HEK293 (cell line): ENCODE data around the gene PPT2.

Source experiments
- CTCF ChIA-PET: fragments of 350-600 bp; formaldehyde crosslinking; extraction: SDS; loops from one replicate; lab custom pipeline; 2021; ENCODE audit warnings: antibody characterized with exemption; lab: Yijun Ruan, JAX
- POLR2A ChIA-PET: fragments of 300-600 bp; formaldehyde crosslinking; extraction: SDS; loops from one replicate; lab custom pipeline; 2020; ENCODE audit warnings: antibody characterized with exemption, inconsistent platforms; lab: Yijun Ruan, JAX
- H3K27ac ChIP-seq: fragments of 200-500 bp; sonication (Bioruptor generic); 2 replicates; pipeline ENCODE4 v1.5.1; 2014; ENCODE audit warnings: low read depth, low read length, control low read depth, inconsistent platforms; ENCODE audit errors: extremely low read depth
- H3K36me3 ChIP-seq, 2 experiments: fragments of 200-500 bp in 1 of 2; sonication (Bioruptor generic) in 1 of 2; 1 replicate in 1 of 2; 2 replicates in 1 of 2; pipeline ENCODE4 v1.5.1; 2014 to 2017; ENCODE audit warnings: inconsistent platforms in 2 of 2, low read length in 2 of 2; ENCODE audit not compliant: control insufficient read depth in 2 of 2, insufficient read depth in 1 of 2
- H3K4me1 ChIP-seq: fragments of 200-500 bp; sonication (Bioruptor generic); 2 replicates; pipeline ENCODE4 v1.5.1; 2014; ENCODE audit warnings: mild to moderate bottlenecking, low read length, inconsistent platforms; ENCODE audit not compliant: control insufficient read depth, insufficient read depth
- H3K4me3 ChIP-seq: 2 replicates; pipeline ENCODE4 v1.5.1; 2011; ENCODE audit warnings: low read depth, mild to moderate bottlenecking, control low read depth, low read length, moderate library complexity
- H3K9me3 ChIP-seq: fragments of 200-500 bp; sonication (Bioruptor generic); 2 replicates; pipeline ENCODE4 v1.5.1; 2014; ENCODE audit warnings: low read depth, low read length, inconsistent platforms; ENCODE audit not compliant: control insufficient read depth, insufficient read depth
- FEZF1 ChIP-seq: fragments of 450-650 bp; formaldehyde crosslinking; IDR thresholded peaks from 2 replicates; pipeline ENCODE4 v1.5.1; 2016; ENCODE audit warnings: missing biosample characterization, missing genetic modification characterization
- KLF8 ChIP-seq: fragments of 450-650 bp; formaldehyde crosslinking; IDR thresholded peaks from 2 replicates; pipeline ENCODE4 v1.5.1; 2016; ENCODE audit warnings: missing biosample characterization, missing genetic modification characterization
- PRDM10 ChIP-seq: fragments of 450-650 bp; formaldehyde crosslinking; IDR thresholded peaks from 2 replicates; pipeline ENCODE4 v1.5.1; 2016; ENCODE audit warnings: missing biosample characterization, missing genetic modification characterization
- WT1 ChIP-seq: fragments of 450-650 bp; formaldehyde crosslinking; IDR thresholded peaks from 2 replicates; pipeline ENCODE4 v1.5.1; 2016; ENCODE audit warnings: missing biosample characterization, missing genetic modification characterization
- ZNF148 ChIP-seq: fragments of 450-650 bp; formaldehyde crosslinking; IDR thresholded peaks from 2 replicates; pipeline ENCODE4 v1.5.0; 2017; ENCODE audit warnings: missing biosample characterization, missing genetic modification characterization, borderline replicate concordance
- ZNF26 ChIP-seq: fragments of 450-650 bp; formaldehyde crosslinking; IDR thresholded peaks from 2 replicates; pipeline ENCODE4 v1.5.1; 2016; ENCODE audit warnings: missing biosample characterization, missing genetic modification characterization
- ZNF335 ChIP-seq: fragments of 450-650 bp; formaldehyde crosslinking; conservative IDR thresholded peaks from 2 replicates; pipeline ENCODE4 v1.5.1; 2016; ENCODE audit warnings: missing biosample characterization, missing genetic modification characterization
- ZNF341 ChIP-seq: fragments of 450-650 bp; formaldehyde crosslinking; IDR thresholded peaks from 2 replicates; pipeline ENCODE4; 2016; ENCODE audit warnings: low read depth, missing biosample characterization, missing genetic modification characterization
- ZNF398 ChIP-seq: fragments of 450-650 bp; formaldehyde crosslinking; IDR thresholded peaks from 2 replicates; pipeline ENCODE4 v1.5.1; 2017; ENCODE audit warnings: missing biosample characterization, missing genetic modification characterization
- ZNF664 ChIP-seq: fragments of 450-650 bp; formaldehyde crosslinking; IDR thresholded peaks from 2 replicates; pipeline ENCODE4 v1.5.1; 2016; ENCODE audit warnings: missing biosample characterization, missing genetic modification characterization

PPT2 gene

GRCh38 chr6:32151181-32151862 is 2.6 kb upstream of the PPT2 start:
- POLR2A ChIA-PET: interaction anchor here (2.2 to 3.4 kb wide), 2 partner anchors 22 to 26 kb away, joined by 7 to 38 read pairs; partner anchors contain the start of genes AGPAT1, ATF6B and FKBPL
- peaks cover 9% of the 10 kb centered on the region; the same call in 1 of the 2 replicates for H3K4me1 ChIP-seq
- no peaks in the 10 kb centered on the region for H3K9me3 ChIP-seq
- TF ChIP-seq ZNF664 (tag by site-specific recombination) (peak; percentile 78), ZNF341 (tag by site-specific recombination) (peak; percentile 78), ZNF335 (tag by site-specific recombination) (no peak)
- TF ChIP-seq, all 188 proteins: peak for 2
- H3K36me3 ChIP-seq: peaks cover 5 to 12% of the 10 kb centered on the region in 2 experiments; a peak in 2 of 3 replicates
- CTCF ChIA-PET: interaction anchor here (0.7 to 1.7 kb wide), 3 partner anchors 13 to 702 kb away, joined by 3 to 8 read pairs (median 3); partner anchors contain the start of genes EGFL8 and TAP1
- no peak overlapping the region for H3K4me3 ChIP-seq
- no peak overlapping the region for H3K27ac ChIP-seq

GRCh38 chr6:32151863-32152768 is 1.8 kb upstream of the PPT2 start, which contains the start of gene PRRT1:
TSS of gene PRRT1 (minus strand) at chr6:32151939. CDS start at chr6:32151827, 112 bp downstream.
- no peak within 1 kb of the TSS for H3K4me3 ChIP-seq
- no peak for TF ChIP-seq KLF8 (tag by site-specific recombination)
- TF ChIP-seq ZNF341 (tag by site-specific recombination): peak; percentile 21; the same call in 1 of the 2 replicates
- TF ChIP-seq ZNF398: peak; percentile 92
- no peak for TF ChIP-seq ZNF26 (tag by site-specific recombination)
- peak; percentile 61 for TF ChIP-seq PRDM10 (tag by site-specific recombination)
- TF ChIP-seq FEZF1 (tag by site-specific recombination): peak; percentile 41; the same call in 1 of the 2 replicates
- TF ChIP-seq WT1 (tag by site-specific recombination): 0 out of 2 replicates have a peak, but pooled peaks have one; percentile 15
- no peak for TF ChIP-seq ZNF148 (tag by site-specific recombination)
- CTCF ChIA-PET: interaction anchor here (0.6 to 1.7 kb wide), 8 partner anchors 12 to 702 kb away, joined by 3 to 8 read pairs (median 4); partner anchors contain the start of genes EGFL8 and TAP1
- peaks cover 9 to 20% of the 10 kb centered on the region in 2 experiments; a peak in 2 of 3 replicates for H3K36me3 ChIP-seq
- H3K4me1 ChIP-seq: peaks cover 7% of the 10 kb centered on the region; the same call in 1 of the 2 replicates
- POLR2A ChIA-PET: interaction anchor here (0.6 to 3.4 kb wide), 5 partner anchors 9 to 590 kb away, joined by 3 to 38 read pairs (median 7); partner anchors contain the start of genes AGPAT1, ATF6B, FKBPL and PBX2
- peak within 1 kb of the TSS; percentile 80 for H3K27ac ChIP-seq
- no peaks in the 10 kb centered on the region for H3K9me3 ChIP-seq
